Measurements from ENCODE around the gene CSMD2. TPM values are rescaled to one million over a fixed set of nuclear protein-coding genes. Genes with fewer than 3 reads are reported as not detected.

CSMD2 gene
- total RNA-seq, 1 experiment from 2014 or later = 0.22 TPM

- H3K4me3 ChIP-seq (replicated peaks in 1 of 2; ENCODE audit: low read depth in 1 of 2, low read length in 2 of 2) = no peak overlapping the region
- no peak overlapping the region for H3K4me2 ChIP-seq (ENCODE audit: low read length)
- no peak overlapping the region for H3K27ac ChIP-seq (ENCODE audit: low read depth, low read length)
- DNase-seq (ENCODE audit: low read depth, low spot score) (no peak), ATAC-seq (no peak)
- no TSS peak for BruUV-seq (replicated peaks)
- H3K4me1 ChIP-seq (ENCODE audit: control insufficient read depth in 1 of 2, insufficient read depth in 2 of 2, low read length in 2 of 2) = no peaks in the 10 kb centered on the region
- ChIA-PET CTCF (no interaction called here), RAD21 (ENCODE audit: low non-redundant PET in 1 of 2, low total read pairs in 2 of 2, uncharacterized antibody in 2 of 2, unreplicated experiment in 2 of 2) (no interaction called here), POLR2A (no interaction called here)
- H3K79me2 ChIP-seq (ENCODE audit: insufficient read depth, low read length) = no peaks in the 10 kb centered on the region
- no peaks in the 10 kb centered on the region for H3K9me3 ChIP-seq (ENCODE audit: control insufficient read depth in 1 of 2, insufficient read depth in 1 of 2, low read depth in 1 of 2, low read length in 2 of 2)
- H3K9me2 ChIP-seq (ENCODE audit: insufficient read depth) = no peaks in the 10 kb centered on the region
- H4K20me1 ChIP-seq (ENCODE audit: insufficient read depth) = no peaks in the 10 kb centered on the region
- TF ChIP-seq EZH2phosphoT487 (IDR thresholded peaks at IDR 0.05; ENCODE audit: borderline replicate concordance) = no peak
- no peak for TF ChIP-seq POLR2AphosphoS5 (IDR thresholded peaks at IDR 0.05; ENCODE audit: low read depth, low read length)
- no peak for TF ChIP-seq ATF3 (IDR thresholded peaks at IDR 0.05)
- TF ChIP-seq ELF1 (IDR thresholded peaks at IDR 0.05; ENCODE audit: borderline replicate concordance, low read depth) = no peak
- TF ChIP-seq RAD21 (IDR thresholded peaks at IDR 0.05; ENCODE audit: low read depth) = no peak
- TF ChIP-seq CBX3 (IDR thresholded peaks at IDR 0.05; ENCODE audit: low read depth) = no peak
- peaks cover 56% of the 10 kb centered on the region for H3K27me3 ChIP-seq (ENCODE audit: insufficient read depth, low read length)
- no peak overlapping the region for H3K9ac ChIP-seq (ENCODE audit: low read length)
- intact Hi-C loops (cut with micrococcal nuclease) = no loop called here
- no peak overlapping the region for H2AFZ ChIP-seq (ENCODE audit: low read depth, low read length, poor library complexity, severe bottlenecking)
- no peaks in the 10 kb centered on the region for H3K36me3 ChIP-seq (ENCODE audit: control insufficient read depth in 1 of 2, insufficient read depth in 2 of 2, low read length in 2 of 2)
These were observed 445.0 kb downstream of the CSMD2 start for GRCh38 chr1:33719771-33720670.

GRCh38 chr1:33719326-33719725, 445.7 kb downstream of the CSMD2 start:
- TF ChIP-seq REST (IDR thresholded peaks at IDR 0.05; ENCODE audit: low read depth) (no peak), EZH2 (IDR thresholded peaks at IDR 0.05) (no peak), SIN3A (IDR thresholded peaks at IDR 0.05; ENCODE audit: low read depth) (no peak), ZFX (IDR thresholded peaks at IDR 0.05) (no peak), CBX3 (IDR thresholded peaks at IDR 0.05; ENCODE audit: low read depth) (no peak)
- CTCF ChIA-PET = no interaction called here
- intact Hi-C loops (cut with micrococcal nuclease) = no loop called here
- Histone ChIP-seq H3K9ac (ENCODE audit: low read length) (no peak overlapping the region), H3K9me2 (ENCODE audit: insufficient read depth) (no peaks in the 10 kb centered on the region), H3K79me2 (ENCODE audit: insufficient read depth, low read length) (no peaks in the 10 kb centered on the region), H3K4me3 (replicated peaks in 1 of 2; ENCODE audit: low read depth in 1 of 2, low read length in 2 of 2) (no peak overlapping the region), H3K4me2 (ENCODE audit: low read length) (no peak overlapping the region), H3K27me3 (ENCODE audit: insufficient read depth, low read length) (peaks cover 60% of the 10 kb centered on the region), H3K27ac (ENCODE audit: low read depth, low read length) (no peak overlapping the region), H4K20me1 (ENCODE audit: insufficient read depth) (no peaks in the 10 kb centered on the region), H2AFZ (ENCODE audit: low read depth, low read length, poor library complexity, severe bottlenecking) (no peak overlapping the region), H3K4me1 (ENCODE audit: control insufficient read depth in 1 of 2, insufficient read depth in 2 of 2, low read length in 2 of 2) (no peaks in the 10 kb centered on the region), H3K36me3 (ENCODE audit: control insufficient read depth in 1 of 2, insufficient read depth in 2 of 2, low read length in 2 of 2) (no peaks in the 10 kb centered on the region), H3K9me3 (ENCODE audit: control insufficient read depth in 1 of 2, insufficient read depth in 1 of 2, low read depth in 1 of 2, low read length in 2 of 2) (no peaks in the 10 kb centered on the region)
- no peak for ATAC-seq
- BruUV-seq (replicated peaks) = no TSS peak
- no peak for DNase-seq (ENCODE audit: low read depth, low spot score)
- POLR2A ChIA-PET = no interaction called here
- RAD21 ChIA-PET (ENCODE audit: low non-redundant PET in 1 of 2, low total read pairs in 2 of 2, uncharacterized antibody in 2 of 2, unreplicated experiment in 2 of 2) = no interaction called here
